HepG2 (cell line): ENCODE data around the gene CDK14. TPM values are rescaled to one million over a fixed set of nuclear protein-coding genes. Genes with fewer than 3 reads are reported as not detected.
A peak's percentile ranks its signal among the peaks of the same experiment; 100 is the strongest.

ENCODE experiments used
- CBX1 ChIP-seq: IDR thresholded peaks from one replicate; pipeline ENCODE4 v1.6.1; 2016; ENCODE audit warnings: antibody characterized with exemption, low read depth
- GATAD1 ChIP-seq: IDR thresholded peaks from 2 replicates; pipeline ENCODE4 v1.6.1; 2016; ENCODE audit warnings: missing genetic modification reagents, missing compliant biosample characterization
- MAFK ChIP-seq, 2 experiments: IDR thresholded peaks in 1 of 2; conservative IDR thresholded peaks in 1 of 2; 2 replicates each; pipeline ENCODE4 v1.6.1; 2011; ENCODE audit warnings: improper control_type of control experiment in 2 of 2, low read length in 2 of 2
- MED13 ChIP-seq: sonication (generic); formaldehyde crosslinking; IDR thresholded peaks from 2 replicates; pipeline ENCODE4 v1.5.0; 2020; ENCODE audit warnings: missing genetic modification reagents
- MLLT10 ChIP-seq: sonication (generic); formaldehyde crosslinking; IDR thresholded peaks from 2 replicates; pipeline ENCODE4 v1.4.0; 2020; ENCODE audit warnings: missing genetic modification reagents
- NFRKB ChIP-seq: fragments of 450-650 bp; IDR thresholded peaks from 2 replicates; pipeline ENCODE4 v1.6.1; 2017
- PCBP1 ChIP-seq: fragments of 200-400 bp; formaldehyde crosslinking; IDR thresholded peaks from 2 replicates; pipeline ENCODE4 v1.6.1; 2017; ENCODE audit warnings: mild to moderate bottlenecking, low read depth, low read length, borderline replicate concordance
- PHB2 ChIP-seq: fragments of 450-650 bp; IDR thresholded peaks from 2 replicates; pipeline ENCODE4 v1.6.1; 2018; ENCODE audit not compliant: partially characterized antibody
- TIGD3 ChIP-seq: sonication (generic); formaldehyde crosslinking; IDR thresholded peaks from 2 replicates; pipeline ENCODE4 v1.5.1; 2020; ENCODE audit warnings: mild to moderate bottlenecking, missing genetic modification reagents, borderline replicate concordance
- YY1 ChIP-seq: IDR thresholded peaks from 2 replicates; pipeline ENCODE4 v1.6.1; 2011; ENCODE audit warnings: low read length, low read depth, moderate library complexity, mild to moderate bottlenecking; ENCODE audit not compliant: insufficient read depth, insufficient replicate concordance
- ZKSCAN5 ChIP-seq: sonication (generic); formaldehyde crosslinking; IDR thresholded peaks from 2 replicates; pipeline ENCODE4 v1.5.1; 2020; ENCODE audit warnings: mild to moderate bottlenecking, missing genetic modification reagents
- ZNF274 ChIP-seq: sonication (generic); formaldehyde crosslinking; IDR thresholded peaks from 2 replicates; pipeline ENCODE4 v1.5.1; 2020; ENCODE audit warnings: mild to moderate bottlenecking, missing genetic modification reagents
- ZNF484 ChIP-seq: sonication (generic); formaldehyde crosslinking; IDR thresholded peaks from 2 replicates; pipeline ENCODE4 v1.5.1; 2020; ENCODE audit warnings: mild to moderate bottlenecking, low read depth, missing genetic modification reagents, borderline replicate concordance
- ZNF652 ChIP-seq: IDR thresholded peaks from 2 replicates; pipeline ENCODE4 v1.6.1; 2016; ENCODE audit warnings: low read depth, borderline replicate concordance
- ZNF737 ChIP-seq: sonication (generic); formaldehyde crosslinking; IDR thresholded peaks from 2 replicates; pipeline ENCODE4 v1.5.0; 2020; ENCODE audit warnings: missing genetic modification reagents, mild to moderate bottlenecking, borderline replicate concordance
- ZNF879 ChIP-seq: sonication (generic); formaldehyde crosslinking; IDR thresholded peaks from 2 replicates; pipeline ENCODE4 v1.8.1; 2023; ENCODE audit warnings: missing genetic modification reagents
- polyA plus RNA-seq, 8 experiments: library from polyadenylated mRNA; depleted of rRNA in 3 of 8; stranded (reverse) in 7 of 8; unstranded in 1 of 8; fragments of >200 nt; fragmentation: Illumina TruSeq in 4 of 8; extraction: Trizol in 4 of 8; gene quantifications; 2 replicates each; pipeline versions ENCODE4 v1.2.1 to v1.2.3, GENCODE V29; 2011 to 2016; ENCODE audit warnings: low read depth in 4 of 8, missing spikeins in 1 of 8, mixed read lengths in 1 of 8; ENCODE audit not compliant: insufficient read depth in 1 of 8
- total RNA-seq, 5 experiments: library from RNA; depleted of rRNA; stranded (reverse); fragments of >200 nt; fragmentation: Illumina TruSeq; extraction: Trizol; gene quantifications; 2 replicates each; pipeline ENCODE4 v1.2.3, GENCODE V29; 2016; ENCODE audit warnings: low read depth in 1 of 5
- TF ChIP-seq, protein P1 (sequence below): sonication (generic); formaldehyde crosslinking; IDR thresholded peaks from 2 replicates; pipeline ENCODE4 v1.4.0; 2020; ENCODE audit warnings: missing genetic modification reagents
- TF ChIP-seq, protein P2 (sequence below): sonication (generic); formaldehyde crosslinking; IDR thresholded peaks from 2 replicates; pipeline ENCODE4 v1.4.0; 2020; ENCODE audit warnings: low read depth, mild to moderate bottlenecking, missing genetic modification reagents
- TF ChIP-seq, protein P3 (sequence below): sonication (generic); formaldehyde crosslinking; IDR thresholded peaks from 2 replicates; pipeline ENCODE4 v1.8.1; 2023; ENCODE audit warnings: mild to moderate bottlenecking, moderate library complexity, missing genetic modification reagents

CDK14 gene
- total and polyA plus RNA-seq, 2 of the 13 experiments (the other 11 are each of a cell fraction or from before 2014, with no cell fraction given), result 0.26 to 0.71 TPM

- TF ChIP-seq, protein P1, sequence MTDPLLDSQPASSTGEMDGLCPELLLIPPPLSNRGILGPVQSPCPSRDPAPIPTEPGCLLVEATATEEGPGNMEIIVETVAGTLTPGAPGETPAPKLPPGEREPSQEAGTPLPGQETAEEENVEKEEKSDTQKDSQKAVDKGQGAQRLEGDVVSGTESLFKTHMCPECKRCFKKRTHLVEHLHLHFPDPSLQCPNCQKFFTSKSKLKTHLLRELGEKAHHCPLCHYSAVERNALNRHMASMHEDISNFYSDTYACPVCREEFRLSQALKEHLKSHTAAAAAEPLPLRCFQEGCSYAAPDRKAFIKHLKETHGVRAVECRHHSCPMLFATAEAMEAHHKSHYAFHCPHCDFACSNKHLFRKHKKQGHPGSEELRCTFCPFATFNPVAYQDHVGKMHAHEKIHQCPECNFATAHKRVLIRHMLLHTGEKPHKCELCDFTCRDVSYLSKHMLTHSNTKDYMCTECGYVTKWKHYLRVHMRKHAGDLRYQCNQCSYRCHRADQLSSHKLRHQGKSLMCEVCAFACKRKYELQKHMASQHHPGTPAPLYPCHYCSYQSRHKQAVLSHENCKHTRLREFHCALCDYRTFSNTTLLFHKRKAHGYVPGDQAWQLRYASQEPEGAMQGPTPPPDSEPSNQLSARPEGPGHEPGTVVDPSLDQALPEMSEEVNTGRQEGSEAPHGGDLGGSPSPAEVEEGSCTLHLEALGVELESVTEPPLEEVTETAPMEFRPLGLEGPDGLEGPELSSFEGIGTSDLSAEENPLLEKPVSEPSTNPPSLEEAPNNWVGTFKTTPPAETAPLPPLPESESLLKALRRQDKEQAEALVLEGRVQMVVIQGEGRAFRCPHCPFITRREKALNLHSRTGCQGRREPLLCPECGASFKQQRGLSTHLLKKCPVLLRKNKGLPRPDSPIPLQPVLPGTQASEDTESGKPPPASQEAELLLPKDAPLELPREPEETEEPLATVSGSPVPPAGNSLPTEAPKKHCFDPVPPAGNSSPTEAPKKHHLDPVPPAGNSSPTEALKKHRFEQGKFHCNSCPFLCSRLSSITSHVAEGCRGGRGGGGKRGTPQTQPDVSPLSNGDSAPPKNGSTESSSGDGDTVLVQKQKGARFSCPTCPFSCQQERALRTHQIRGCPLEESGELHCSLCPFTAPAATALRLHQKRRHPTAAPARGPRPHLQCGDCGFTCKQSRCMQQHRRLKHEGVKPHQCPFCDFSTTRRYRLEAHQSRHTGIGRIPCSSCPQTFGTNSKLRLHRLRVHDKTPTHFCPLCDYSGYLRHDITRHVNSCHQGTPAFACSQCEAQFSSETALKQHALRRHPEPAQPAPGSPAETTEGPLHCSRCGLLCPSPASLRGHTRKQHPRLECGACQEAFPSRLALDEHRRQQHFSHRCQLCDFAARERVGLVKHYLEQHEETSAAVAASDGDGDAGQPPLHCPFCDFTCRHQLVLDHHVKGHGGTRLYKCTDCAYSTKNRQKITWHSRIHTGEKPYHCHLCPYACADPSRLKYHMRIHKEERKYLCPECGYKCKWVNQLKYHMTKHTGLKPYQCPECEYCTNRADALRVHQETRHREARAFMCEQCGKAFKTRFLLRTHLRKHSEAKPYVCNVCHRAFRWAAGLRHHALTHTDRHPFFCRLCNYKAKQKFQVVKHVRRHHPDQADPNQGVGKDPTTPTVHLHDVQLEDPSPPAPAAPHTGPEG (CRISPR knock-in tag), result peak; percentile 44; the same call in 1 of the 2 replicates
- TF ChIP-seq NFRKB, result no peak
- TF ChIP-seq PHB2, result no peak
- TF ChIP-seq ZNF652 (CRISPR knock-in tag), result no peak
- TF ChIP-seq ZNF879 (CRISPR knock-in tag), result no peak
- TF ChIP-seq PCBP1, result no peak
- TF ChIP-seq ZNF484 (CRISPR knock-in tag), result no peak
- TF ChIP-seq, protein P2, sequence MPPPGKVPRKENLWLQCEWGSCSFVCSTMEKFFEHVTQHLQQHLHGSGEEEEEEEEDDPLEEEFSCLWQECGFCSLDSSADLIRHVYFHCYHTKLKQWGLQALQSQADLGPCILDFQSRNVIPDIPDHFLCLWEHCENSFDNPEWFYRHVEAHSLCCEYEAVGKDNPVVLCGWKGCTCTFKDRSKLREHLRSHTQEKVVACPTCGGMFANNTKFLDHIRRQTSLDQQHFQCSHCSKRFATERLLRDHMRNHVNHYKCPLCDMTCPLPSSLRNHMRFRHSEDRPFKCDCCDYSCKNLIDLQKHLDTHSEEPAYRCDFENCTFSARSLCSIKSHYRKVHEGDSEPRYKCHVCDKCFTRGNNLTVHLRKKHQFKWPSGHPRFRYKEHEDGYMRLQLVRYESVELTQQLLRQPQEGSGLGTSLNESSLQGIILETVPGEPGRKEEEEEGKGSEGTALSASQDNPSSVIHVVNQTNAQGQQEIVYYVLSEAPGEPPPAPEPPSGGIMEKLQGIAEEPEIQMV, result no peak
- no peak for TF ChIP-seq YY1
- TF ChIP-seq MLLT10 (CRISPR knock-in tag), result no peak
- TF ChIP-seq CBX1, result no peak
- no peak for TF ChIP-seq MED13 (CRISPR knock-in tag)
- no peak for TF ChIP-seq ZNF737 (CRISPR knock-in tag)
- no peak for TF ChIP-seq ZNF274 (CRISPR knock-in tag)
- no peak for TF ChIP-seq GATAD1
- TF ChIP-seq MAFK (conservative IDR thresholded peaks at IDR 0.05 in 1 of 2, IDR thresholded peaks at IDR 0.05 in 1 of 2; ENCODE audit: low read length in 2 of 2), result no peak
- TF ChIP-seq, protein P3, sequence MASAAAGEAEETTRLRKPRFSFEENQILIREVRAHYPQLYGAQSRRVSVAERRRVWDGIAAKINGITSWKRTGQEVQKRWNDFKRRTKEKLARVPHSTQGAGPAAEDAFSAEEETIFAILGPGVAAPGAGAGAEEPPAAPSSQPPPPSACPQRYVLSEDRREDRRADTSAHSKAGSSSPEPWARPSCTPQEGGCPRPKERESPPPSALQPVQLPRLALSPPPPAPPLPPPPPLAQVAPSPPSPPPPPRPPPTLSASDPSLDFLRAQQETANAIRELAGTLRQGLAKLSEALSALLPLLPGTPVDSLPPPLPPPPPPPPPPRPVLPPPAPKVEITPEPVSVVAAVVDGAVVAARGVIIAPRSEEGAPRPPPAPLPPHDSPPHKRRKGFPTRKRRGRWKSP (CRISPR knock-in tag), result peak; percentile 84
- TF ChIP-seq ZKSCAN5 (CRISPR knock-in tag), result no peak
- no peak for TF ChIP-seq TIGD3 (CRISPR knock-in tag)
These were observed at the start of gene CDK14 (continued) for GRCh38 chr7:90595801-90596670.
